K562 (cell line): ENCODE measurements around the gene CDH2.

Experiments
- BHLHE40 ChIP-seq: IDR thresholded peaks from 2 replicates; pipeline ENCODE4 v1.6.1; 2011; ENCODE audit warnings: low read length, improper control_type of control experiment
- CTCF ChIP-seq, 3 experiments: IDR thresholded peaks in 2 of 3; conservative IDR thresholded peaks in 1 of 3; 2 replicates each; pipeline ENCODE4 v1.5.1; 2011 to 2012; ENCODE audit warnings: low read length in 3 of 3, mild to moderate bottlenecking in 3 of 3, control low read depth in 2 of 3, improper control_type of control experiment in 1 of 3, inconsistent platforms in 1 of 3, low read depth in 1 of 3, mixed read lengths in 1 of 3, moderate library complexity in 1 of 3; ENCODE audit not compliant: insufficient read depth in 2 of 3
- ERF ChIP-seq: fragments of 450-650 bp; formaldehyde crosslinking; IDR thresholded peaks from 2 replicates; pipeline ENCODE4 v1.4.0; 2020; ENCODE audit warnings: mild to moderate bottlenecking, mixed read lengths
- GABPA ChIP-seq: fragments of 200-800 bp; sonication (Bioruptor generic); conservative IDR thresholded peaks from 2 replicates; pipeline ENCODE4 v1.6.1; 2016; ENCODE audit warnings: low read depth, missing genetic modification characterization, missing compliant biosample characterization
- MAFK ChIP-seq: IDR thresholded peaks from 2 replicates; pipeline ENCODE4 v1.6.1; 2011; ENCODE audit warnings: low read length, improper control_type of control experiment
- NR2F6 ChIP-seq: fragments of 450-650 bp; formaldehyde crosslinking; IDR thresholded peaks from 2 replicates; pipeline ENCODE4 v1.4.0; 2020; ENCODE audit warnings: mild to moderate bottlenecking
- POLR2AphosphoS5 ChIP-seq: IDR thresholded peaks from 2 replicates; pipeline ENCODE4 v1.6.1; 2011; ENCODE audit warnings: mild to moderate bottlenecking, low read depth, low read length, moderate library complexity; ENCODE audit not compliant: control insufficient read depth, insufficient read depth
- SIN3A ChIP-seq, 2 experiments: fragments of 150-350 bp in 1 of 2; IDR thresholded peaks; 2 replicates each; pipeline ENCODE4 v1.6.1; 2011 to 2016; ENCODE audit warnings: borderline replicate concordance in 2 of 2, low read depth in 2 of 2, low read length in 2 of 2, mild to moderate bottlenecking in 2 of 2, moderate library complexity in 2 of 2; ENCODE audit not compliant: control insufficient read depth in 1 of 2
- SMAD3 ChIP-seq: fragments of 450-650 bp; formaldehyde crosslinking; conservative IDR thresholded peaks from 2 replicates; pipeline ENCODE4 v1.4.0; 2020; ENCODE audit warnings: mild to moderate bottlenecking
- TCF7 ChIP-seq: sonication (generic); IDR thresholded peaks from 2 replicates; pipeline ENCODE4 v1.6.1; 2016; ENCODE audit warnings: antibody characterized with exemption, borderline replicate concordance
- TOE1 ChIP-seq, 2 experiments: fragments of 450-650 bp in 1 of 2; sonication (generic) in 1 of 2; formaldehyde crosslinking in 1 of 2; IDR thresholded peaks; 2 replicates each; pipeline versions ENCODE4 v1.7.1 to v1.8.0; 2016 to 2022; ENCODE audit warnings: borderline replicate concordance in 2 of 2, mild to moderate bottlenecking in 2 of 2, antibody characterized with exemption in 1 of 2, inconsistent platforms in 1 of 2, low read depth in 1 of 2, missing genetic modification reagents in 1 of 2, moderate library complexity in 1 of 2
- ZNF175 ChIP-seq: fragments of 200-800 bp; sonication (Bioruptor generic); IDR thresholded peaks from 2 replicates; pipeline ENCODE4 v1.6.1; 2016; ENCODE audit warnings: low read depth, mild to moderate bottlenecking, missing genetic modification characterization, missing compliant biosample characterization
- ZNF23 ChIP-seq: fragments of 250-450 bp; sonication (Bioruptor Pico); IDR thresholded peaks from 2 replicates; pipeline ENCODE4 v1.4.0; 2020; ENCODE audit warnings: mild to moderate bottlenecking

- TF ChIP-seq CTCF (IDR thresholded peaks at IDR 0.05 in 2 of 3, conservative IDR thresholded peaks at IDR 0.05 in 1 of 3; ENCODE audit: insufficient read depth in 2 of 3, low read depth in 1 of 3, low read length in 3 of 3) (no peak), TOE1 (IDR thresholded peaks at IDR 0.05; ENCODE audit: borderline replicate concordance) (no peak), TOE1 (CRISPR knock-in tag; IDR thresholded peaks at IDR 0.05; ENCODE audit: borderline replicate concordance, low read depth) (no peak), SIN3A (IDR thresholded peaks at IDR 0.05; ENCODE audit: borderline replicate concordance in 2 of 2, control insufficient read depth in 1 of 2, low read depth in 2 of 2, low read length in 2 of 2) (no peak), NR2F6 (CRISPR knock-in tag) (no peak), GABPA (no peak), ZNF175 (CRISPR knock-in tag) (no peak), POLR2AphosphoS5 (no peak), BHLHE40 (no peak), ERF (CRISPR knock-in tag) (no peak), TCF7 (no peak), SMAD3 (CRISPR knock-in tag) (no peak), MAFK (no peak), ZNF23 (CRISPR knock-in tag) (no peak)
Measured at GRCh38 chr18:28108814-28109213, 68.1 kb downstream of the CDH2 start.
